ENCODE measurements around the gene LY6G5C. TPM values are rescaled to one million over a fixed set of nuclear protein-coding genes. Genes with fewer than 3 reads are reported as not detected.
A peak's percentile ranks its signal among the peaks of the same experiment; 100 is the strongest.

Gene LY6G5C
- total and polyA plus RNA-seq, 9 of the 15 experiments (the other 6 are each of a cell fraction or from before 2014, with no cell fraction given), result 0.10 to 0.67 (median 0.46) TPM; not detected in 4

DNA sequence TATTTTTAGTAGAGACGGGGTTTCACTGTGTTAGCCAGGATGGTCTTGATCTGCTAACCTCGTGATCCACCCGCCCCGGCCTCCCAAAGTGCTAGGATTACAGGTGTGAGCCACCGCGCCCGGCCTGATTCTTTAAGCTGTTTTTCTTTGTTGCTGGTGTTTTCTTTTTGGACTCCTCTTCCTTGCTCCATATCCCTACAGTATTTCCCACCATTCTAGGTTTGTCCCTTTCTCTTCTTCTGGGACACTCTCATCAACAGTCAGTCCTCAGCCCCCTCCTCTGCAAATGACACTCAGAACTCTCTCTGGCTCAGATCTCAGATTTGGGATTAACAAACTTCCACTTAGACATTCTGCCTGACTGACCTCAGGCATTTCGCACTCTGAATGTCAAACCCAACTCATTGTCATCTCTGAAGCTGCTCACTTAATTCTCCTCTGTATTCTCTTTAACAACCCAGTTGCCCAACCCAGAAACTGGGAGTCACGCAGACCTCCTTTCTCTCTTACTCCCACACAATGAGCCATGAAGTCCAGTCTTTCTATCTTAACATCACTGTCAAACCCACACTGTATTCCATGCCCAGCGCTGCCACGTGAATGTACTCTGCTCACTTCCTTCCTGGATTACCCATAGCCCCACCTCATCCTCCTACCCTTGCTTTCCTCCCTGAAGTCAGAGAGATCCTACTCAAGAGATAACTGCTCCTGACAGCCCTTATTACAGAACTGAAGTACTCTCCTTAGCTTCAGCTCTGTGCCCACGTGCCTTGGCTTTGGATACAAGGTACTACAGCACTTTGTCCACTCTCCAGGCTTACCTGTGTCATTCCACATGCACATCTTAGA, 44.9 kb upstream of the LY6G5C start (continued):
- TF ChIP-seq, protein P1, sequence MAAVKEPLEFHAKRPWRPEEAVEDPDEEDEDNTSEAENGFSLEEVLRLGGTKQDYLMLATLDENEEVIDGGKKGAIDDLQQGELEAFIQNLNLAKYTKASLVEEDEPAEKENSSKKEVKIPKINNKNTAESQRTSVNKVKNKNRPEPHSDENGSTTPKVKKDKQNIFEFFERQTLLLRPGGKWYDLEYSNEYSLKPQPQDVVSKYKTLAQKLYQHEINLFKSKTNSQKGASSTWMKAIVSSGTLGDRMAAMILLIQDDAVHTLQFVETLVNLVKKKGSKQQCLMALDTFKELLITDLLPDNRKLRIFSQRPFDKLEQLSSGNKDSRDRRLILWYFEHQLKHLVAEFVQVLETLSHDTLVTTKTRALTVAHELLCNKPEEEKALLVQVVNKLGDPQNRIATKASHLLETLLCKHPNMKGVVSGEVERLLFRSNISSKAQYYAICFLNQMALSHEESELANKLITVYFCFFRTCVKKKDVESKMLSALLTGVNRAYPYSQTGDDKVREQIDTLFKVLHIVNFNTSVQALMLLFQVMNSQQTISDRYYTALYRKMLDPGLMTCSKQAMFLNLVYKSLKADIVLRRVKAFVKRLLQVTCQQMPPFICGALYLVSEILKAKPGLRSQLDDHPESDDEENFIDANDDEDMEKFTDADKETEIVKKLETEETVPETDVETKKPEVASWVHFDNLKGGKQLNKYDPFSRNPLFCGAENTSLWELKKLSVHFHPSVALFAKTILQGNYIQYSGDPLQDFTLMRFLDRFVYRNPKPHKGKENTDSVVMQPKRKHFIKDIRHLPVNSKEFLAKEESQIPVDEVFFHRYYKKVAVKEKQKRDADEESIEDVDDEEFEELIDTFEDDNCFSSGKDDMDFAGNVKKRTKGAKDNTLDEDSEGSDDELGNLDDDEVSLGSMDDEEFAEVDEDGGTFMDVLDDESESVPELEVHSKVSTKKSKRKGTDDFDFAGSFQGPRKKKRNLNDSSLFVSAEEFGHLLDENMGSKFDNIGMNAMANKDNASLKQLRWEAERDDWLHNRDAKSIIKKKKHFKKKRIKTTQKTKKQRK (IDR thresholded peaks at IDR 0.05; ENCODE audit: borderline replicate concordance, low read depth, low read length), result no peak
- TF ChIP-seq, protein P2, sequence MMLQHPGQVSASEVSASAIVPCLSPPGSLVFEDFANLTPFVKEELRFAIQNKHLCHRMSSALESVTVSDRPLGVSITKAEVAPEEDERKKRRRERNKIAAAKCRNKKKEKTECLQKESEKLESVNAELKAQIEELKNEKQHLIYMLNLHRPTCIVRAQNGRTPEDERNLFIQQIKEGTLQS (IDR thresholded peaks at IDR 0.05), result no peak
- TF ChIP-seq, protein P2 (CRISPR knock-in tag; conservative IDR thresholded peaks at IDR 0.05), result peak; percentile 36; the same call in 1 of the 2 replicates
- no peak for TF ChIP-seq ZNF197 (CRISPR knock-in tag; IDR thresholded peaks at IDR 0.05; ENCODE audit: low read depth)
- TF ChIP-seq, protein P3, sequence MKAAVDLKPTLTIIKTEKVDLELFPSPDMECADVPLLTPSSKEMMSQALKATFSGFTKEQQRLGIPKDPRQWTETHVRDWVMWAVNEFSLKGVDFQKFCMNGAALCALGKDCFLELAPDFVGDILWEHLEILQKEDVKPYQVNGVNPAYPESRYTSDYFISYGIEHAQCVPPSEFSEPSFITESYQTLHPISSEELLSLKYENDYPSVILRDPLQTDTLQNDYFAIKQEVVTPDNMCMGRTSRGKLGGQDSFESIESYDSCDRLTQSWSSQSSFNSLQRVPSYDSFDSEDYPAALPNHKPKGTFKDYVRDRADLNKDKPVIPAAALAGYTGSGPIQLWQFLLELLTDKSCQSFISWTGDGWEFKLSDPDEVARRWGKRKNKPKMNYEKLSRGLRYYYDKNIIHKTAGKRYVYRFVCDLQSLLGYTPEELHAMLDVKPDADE (conservative IDR thresholded peaks at IDR 0.05; ENCODE audit: control insufficient read depth, low read depth, low read length), result no peak
- TF ChIP-seq, protein P4, sequence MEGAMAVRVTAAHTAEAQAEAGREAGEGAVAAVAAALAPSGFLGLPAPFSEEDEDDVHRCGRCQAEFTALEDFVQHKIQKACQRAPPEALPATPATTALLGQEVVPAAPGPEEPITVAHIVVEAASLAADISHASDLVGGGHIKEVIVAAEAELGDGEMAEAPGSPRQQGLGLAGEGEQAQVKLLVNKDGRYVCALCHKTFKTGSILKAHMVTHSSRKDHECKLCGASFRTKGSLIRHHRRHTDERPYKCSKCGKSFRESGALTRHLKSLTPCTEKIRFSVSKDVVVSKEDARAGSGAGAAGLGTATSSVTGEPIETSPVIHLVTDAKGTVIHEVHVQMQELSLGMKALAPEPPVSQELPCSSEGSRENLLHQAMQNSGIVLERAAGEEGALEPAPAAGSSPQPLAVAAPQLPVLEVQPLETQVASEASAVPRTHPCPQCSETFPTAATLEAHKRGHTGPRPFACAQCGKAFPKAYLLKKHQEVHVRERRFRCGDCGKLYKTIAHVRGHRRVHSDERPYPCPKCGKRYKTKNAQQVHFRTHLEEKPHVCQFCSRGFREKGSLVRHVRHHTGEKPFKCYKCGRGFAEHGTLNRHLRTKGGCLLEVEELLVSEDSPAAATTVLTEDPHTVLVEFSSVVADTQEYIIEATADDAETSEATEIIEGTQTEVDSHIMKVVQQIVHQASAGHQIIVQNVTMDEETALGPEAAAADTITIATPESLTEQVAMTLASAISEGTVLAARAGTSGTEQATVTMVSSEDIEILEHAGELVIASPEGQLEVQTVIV (CRISPR knock-in tag; IDR thresholded peaks at IDR 0.05; ENCODE audit: borderline replicate concordance), result no peak; the same call in 1 of the 2 replicates
- TF ChIP-seq, protein P5, sequence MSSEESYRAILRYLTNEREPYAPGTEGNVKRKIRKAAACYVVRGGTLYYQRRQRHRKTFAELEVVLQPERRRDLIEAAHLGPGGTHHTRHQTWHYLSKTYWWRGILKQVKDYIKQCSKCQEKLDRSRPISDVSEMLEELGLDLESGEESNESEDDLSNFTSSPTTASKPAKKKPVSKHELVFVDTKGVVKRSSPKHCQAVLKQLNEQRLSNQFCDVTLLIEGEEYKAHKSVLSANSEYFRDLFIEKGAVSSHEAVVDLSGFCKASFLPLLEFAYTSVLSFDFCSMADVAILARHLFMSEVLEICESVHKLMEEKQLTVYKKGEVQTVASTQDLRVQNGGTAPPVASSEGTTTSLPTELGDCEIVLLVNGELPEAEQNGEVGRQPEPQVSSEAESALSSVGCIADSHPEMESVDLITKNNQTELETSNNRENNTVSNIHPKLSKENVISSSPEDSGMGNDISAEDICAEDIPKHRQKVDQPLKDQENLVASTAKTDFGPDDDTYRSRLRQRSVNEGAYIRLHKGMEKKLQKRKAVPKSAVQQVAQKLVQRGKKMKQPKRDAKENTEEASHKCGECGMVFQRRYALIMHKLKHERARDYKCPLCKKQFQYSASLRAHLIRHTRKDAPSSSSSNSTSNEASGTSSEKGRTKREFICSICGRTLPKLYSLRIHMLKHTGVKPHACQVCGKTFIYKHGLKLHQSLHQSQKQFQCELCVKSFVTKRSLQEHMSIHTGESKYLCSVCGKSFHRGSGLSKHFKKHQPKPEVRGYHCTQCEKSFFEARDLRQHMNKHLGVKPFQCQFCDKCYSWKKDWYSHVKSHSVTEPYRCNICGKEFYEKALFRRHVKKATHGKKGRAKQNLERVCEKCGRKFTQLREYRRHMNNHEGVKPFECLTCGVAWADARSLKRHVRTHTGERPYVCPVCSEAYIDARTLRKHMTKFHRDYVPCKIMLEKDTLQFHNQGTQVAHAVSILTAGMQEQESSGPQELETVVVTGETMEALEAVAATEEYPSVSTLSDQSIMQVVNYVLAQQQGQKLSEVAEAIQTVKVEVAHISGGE (CRISPR knock-in tag; IDR thresholded peaks at IDR 0.05), result 0 out of 6 replicates have a peak, but pooled peaks of 1 of the 3 experiments have one; percentile 33
- TF ChIP-seq ELF1 (tag; IDR thresholded peaks at IDR 0.05), result peak; percentile 66
- no peak for TF ChIP-seq ZNF717 (CRISPR knock-in tag; IDR thresholded peaks at IDR 0.05)
- no peak for TF ChIP-seq GTF2E2 (tag; IDR thresholded peaks at IDR 0.05)
- no peak for TF ChIP-seq PCBP1 (IDR thresholded peaks at IDR 0.05; ENCODE audit: low read depth, low read length, poor library complexity, severe bottlenecking)
- TF ChIP-seq HNRNPLL (IDR thresholded peaks at IDR 0.05; ENCODE audit: low read depth, low read length, poor library complexity, severe bottlenecking), result no peak
